Activated CD8-positive, alpha-beta memory T cell treated with anti-CD3 and anti-CD28 coated beads for 1 hour (primary cell): Measurements from ENCODE around the gene FOXK2.

Source experiments
- DNase-seq, 2 donors: peaks; one replicate each; pipeline ENCODE4 v3.0.0-alpha.2; 2020; ENCODE audit warnings: low read depth in 1 of 2; ENCODE audit errors: extremely low read depth in 1 of 2

Gene FOXK2

DNA sequence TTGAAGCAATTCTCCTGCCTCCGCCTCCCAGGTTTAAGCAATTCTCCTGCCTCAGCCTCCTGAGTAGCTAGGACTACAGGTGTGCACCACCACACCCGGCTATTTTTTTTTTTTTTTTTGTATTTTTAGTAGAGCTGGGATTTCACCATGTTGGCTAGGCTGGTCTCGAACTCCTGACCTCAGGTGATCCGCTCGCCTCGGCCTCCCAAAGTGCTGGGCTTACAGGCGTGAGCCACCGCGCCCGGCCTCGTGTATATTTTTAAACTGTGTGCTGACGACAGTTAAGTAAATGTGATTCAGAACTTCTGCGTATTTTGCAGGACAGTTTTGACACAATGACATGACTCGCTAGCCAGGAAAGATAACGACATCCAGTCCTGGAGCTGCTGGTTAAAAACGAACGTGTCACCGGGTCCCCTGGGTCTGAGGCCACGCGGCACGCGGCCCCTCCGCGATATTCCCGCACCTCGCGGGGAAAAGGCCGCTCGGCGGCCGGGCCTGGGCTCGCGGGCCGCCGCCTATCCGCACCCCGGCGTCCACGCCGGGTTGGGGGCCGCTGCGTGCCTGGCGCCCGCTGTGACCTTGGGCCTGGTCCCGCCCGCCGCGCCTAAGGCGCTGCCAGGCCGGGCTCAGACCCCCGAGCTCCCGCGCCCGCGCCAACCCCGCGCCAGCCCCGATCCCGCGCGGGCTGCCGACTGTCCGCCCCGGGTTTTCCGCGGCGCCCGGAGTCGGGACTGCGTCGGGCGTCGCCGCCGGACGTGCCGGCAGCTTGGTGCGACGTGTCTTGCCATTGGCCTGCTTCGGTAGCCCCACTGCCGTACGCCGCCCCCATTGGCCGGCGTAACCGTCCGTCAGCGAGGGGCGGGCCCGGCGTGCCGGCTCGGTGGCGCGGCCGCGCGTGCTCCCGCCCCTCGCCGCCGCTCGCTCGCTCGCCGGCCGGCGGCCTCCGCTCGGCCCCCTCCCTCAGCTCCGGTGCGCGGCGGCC is at the start of gene FOXK2:
Gene FOXK2, plus strand, starts transcription at position 907 of the 985 bp plus-strand sequence. CDS start 157 bp downstream, outside the sequence.
- peak; percentile 72 to 91 for DNase-seq

GRCh38 chr17:82470065-82470464 is 49.5 kb upstream of the FOXK2 start:
- DNase-seq, result no peak

- no peak for DNase-seq
Measured at GRCh38 chr17:82474223-82475010, 45.1 kb upstream of the FOXK2 start.

DNA sequence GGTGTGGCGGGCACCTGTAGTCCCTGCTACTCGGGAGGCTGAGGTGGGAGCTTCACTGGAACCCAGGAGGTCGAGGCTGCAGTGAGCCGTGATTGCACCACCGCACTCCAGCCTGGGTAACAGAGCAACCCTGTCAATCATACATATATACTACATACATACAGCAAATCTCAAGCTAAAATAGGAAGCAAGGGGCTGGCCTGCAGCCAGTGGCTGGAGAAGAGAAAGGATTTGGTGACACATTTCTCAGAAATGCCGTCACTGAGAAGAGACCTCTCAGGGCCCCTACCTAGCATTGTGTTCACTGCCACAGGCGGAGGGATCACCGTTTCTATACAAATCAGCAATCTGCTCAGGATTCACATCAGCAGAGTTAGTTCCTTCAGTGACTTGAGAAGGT is 44.1 kb upstream of the FOXK2 start:
- no peak for DNase-seq

GRCh38 chr17:82477934-82478333 is 41.6 kb upstream of the FOXK2 start:
- no peak for DNase-seq

DNA sequence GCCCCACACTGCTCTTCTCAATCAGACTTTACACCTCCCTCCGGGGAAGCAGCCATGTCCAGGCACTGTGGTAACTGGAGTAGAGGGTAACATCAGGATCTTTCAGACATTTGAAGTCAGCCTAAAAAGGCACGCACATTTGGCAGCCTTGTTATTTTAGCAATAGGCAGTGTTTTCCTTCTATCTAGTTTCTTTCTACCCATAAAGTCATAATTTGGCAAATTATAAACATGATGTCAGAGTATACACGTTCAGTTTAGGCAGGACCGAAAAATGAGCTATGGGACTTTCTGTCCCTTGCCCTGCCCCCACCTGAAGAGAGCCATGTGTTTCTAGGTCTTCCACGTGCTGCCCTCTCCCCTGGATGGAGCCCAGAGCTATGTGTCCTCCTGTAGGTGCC is 39.9 kb upstream of the FOXK2 start:
- no peak for DNase-seq

- DNase-seq, result no peak
Measured at GRCh38 chr17:82480318-82480717, 39.2 kb upstream of the FOXK2 start.

DNA sequence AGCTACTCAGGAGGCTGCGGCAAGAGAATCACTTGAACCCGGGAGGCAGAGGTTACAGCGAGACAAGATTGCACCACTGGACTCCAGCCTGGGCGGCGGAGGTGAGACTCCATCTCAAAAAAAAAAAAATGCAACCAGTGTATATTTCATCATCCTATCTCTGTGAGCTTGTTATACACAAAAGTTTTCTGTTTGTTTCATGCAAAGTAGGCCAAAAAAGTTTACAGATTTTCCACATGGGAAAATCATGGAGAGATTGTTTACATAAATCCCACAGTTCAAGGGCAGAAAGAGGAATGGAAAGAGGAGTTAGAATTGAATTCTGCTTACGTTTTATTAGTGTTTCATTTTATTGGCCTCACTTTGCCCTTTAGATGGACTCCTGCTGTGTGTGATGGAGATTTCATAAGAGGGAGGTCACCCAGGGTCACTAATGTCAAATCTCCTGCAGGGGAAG is 36.3 kb upstream of the FOXK2 start:
- no peak for DNase-seq

- DNase-seq, result no peak
Measured at GRCh38 chr17:82483836-82484235, 35.7 kb upstream of the FOXK2 start.

GRCh38 chr17:82486231-82487094 is 33.1 kb upstream of the FOXK2 start:
- no peak for DNase-seq

DNA sequence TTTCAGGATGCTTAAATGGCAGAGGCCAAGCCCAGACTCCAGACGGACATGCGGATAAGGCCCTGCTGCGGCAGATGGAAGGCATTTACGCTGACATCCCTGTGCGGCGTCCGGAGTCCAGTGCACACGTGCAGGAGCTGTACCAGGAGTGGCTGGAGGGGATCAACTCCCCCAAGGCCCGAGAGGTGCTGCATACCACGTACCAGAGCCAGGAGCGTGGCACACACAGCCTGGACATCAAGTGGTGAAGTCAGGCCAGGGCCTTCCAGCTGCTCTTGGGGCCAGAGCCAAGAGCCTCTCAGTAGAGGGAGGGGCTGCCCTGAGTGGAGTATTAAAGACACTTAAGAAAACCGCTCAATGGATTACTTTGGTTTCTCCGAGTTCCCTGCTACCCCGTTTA is 31.6 kb upstream of the FOXK2 start:
- DNase-seq, result no peak

DNA sequence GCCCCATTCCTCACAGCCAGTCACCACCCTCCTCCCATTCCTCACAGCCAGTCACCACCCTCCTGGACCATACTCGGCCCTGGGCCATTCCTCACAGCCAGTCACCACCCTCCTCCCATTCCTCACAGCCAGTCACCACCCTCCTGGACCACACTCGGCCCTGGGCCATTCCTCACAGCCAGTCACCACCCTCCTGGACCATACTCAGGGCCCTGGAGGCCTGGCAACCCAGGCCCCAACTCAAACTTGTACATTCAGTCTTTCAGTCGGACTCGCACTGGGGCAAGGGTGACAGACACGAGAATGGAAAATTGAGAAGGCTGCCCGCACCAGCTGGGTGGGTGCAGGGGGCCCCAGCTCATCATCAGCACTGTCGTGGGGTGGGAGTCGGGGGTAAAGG is 30.4 kb upstream of the FOXK2 start:
- DNase-seq, result no peak

DNA sequence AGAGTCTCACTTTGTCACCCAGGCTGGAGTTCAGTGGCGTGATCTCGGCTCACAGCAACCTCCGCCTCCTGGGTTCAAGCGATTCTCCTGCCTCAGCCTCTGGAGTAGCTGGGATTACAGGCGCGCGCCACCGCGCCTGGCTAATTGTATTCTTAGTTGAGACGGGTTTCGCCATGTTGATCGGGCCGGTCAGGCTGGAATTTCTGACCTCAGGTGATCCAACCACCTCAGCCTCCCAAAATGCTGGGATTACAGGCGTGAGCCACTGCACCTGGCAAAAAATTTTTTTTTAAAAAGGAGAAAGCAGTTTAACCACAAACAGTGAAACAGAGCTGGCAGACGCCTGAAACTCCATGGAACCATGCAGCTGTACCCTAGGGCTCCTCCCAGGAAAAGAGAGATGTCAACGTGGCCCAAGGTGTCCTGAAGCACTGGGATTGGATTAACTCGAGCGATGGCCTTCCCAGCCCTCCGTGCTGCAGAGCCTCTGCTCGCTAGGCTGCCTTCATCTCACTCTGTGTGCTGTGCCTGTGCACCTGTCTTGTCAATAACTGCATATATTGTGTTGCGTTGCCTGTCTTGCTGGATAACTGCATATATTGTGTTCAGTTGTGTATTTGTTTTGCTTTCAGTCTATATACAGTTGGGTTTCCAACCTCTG is 29.6 kb upstream of the FOXK2 start:
- DNase-seq, result no peak

DNA sequence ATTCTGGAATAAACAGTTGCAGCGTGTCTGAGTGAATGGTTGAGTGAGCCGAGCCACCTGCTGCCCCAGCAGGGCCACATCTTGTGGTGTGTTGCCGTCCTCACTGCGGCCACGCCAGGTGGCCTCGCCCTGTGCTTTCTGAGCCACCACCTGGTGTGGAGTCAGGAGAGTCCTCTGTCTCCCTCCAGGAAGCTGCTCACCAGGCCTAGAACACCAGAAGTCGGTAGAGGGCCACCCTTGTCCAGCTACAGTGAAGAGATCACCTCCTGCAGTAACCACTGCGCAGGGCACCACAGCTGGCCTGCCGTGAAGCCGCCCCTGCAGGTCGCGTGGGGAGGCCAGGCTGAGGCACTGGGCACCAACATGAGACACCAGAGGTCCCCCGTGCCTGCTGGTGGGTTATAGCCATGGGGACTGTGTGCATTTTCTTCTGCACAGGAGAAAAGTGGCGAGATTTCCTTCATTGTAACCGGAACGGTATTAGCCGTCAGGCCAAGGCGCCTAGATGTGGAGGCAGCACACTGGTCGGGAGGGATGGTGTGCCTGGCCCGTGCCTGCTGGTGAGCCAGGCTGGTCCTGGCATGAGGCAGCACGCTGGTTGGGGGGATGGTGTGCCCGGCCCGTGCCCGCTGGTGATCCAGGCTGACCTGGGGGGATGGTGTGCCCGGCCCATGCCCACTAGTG is 28.9 kb upstream of the FOXK2 start:
- DNase-seq, result no peak

GRCh38 chr17:82491196-82491530 is 28.4 kb upstream of the FOXK2 start:
- no peak for DNase-seq

- no peak for DNase-seq
Measured at GRCh38 chr17:82491533-82491932, 28.0 kb upstream of the FOXK2 start.

GRCh38 chr17:82492643-82493225 is 26.8 kb upstream of the FOXK2 start:
- no peak for DNase-seq

GRCh38 chr17:82493226-82493781 is 26.2 kb upstream of the FOXK2 start:
- no peak for DNase-seq
